Measurements from ENCODE around the gene STEAP2. TPM values are rescaled to one million over a fixed set of nuclear protein-coding genes. Genes with fewer than 3 reads are reported as not detected.

The STEAP2 gene
- total and polyA plus RNA-seq, 2 donors (not counting 3 experiments of a cell fraction or from before 2014, with no cell fraction given): 4.2 to 4.6 TPM

GRCh38 chr7:90222811-90223725, 11.5 kb downstream of the STEAP2 start:
- Histone ChIP-seq H3K4me2 (ENCODE audit: insufficient read depth, low read length) (no peak overlapping the region), H3K9me3 (replicated peaks; ENCODE audit: control insufficient read depth, insufficient read depth, low read length) (no peaks in the 10 kb centered on the region), H4K20me1 (replicated peaks; ENCODE audit: control insufficient read depth, extremely low read depth, insufficient read depth, low read length) (no peaks in the 10 kb centered on the region), H3K4me3 (replicated peaks in 1 of 3; ENCODE audit: insufficient read depth in 1 of 3, low read depth in 1 of 3, low read length in 3 of 3) (no peak overlapping the region), H3K79me2 (ENCODE audit: control insufficient read depth, insufficient read depth, low read length) (no peaks in the 10 kb centered on the region), H3K27ac (ENCODE audit: insufficient read depth, low read depth, low read length) (no peak overlapping the region), H3K36me3 (ENCODE audit: control insufficient read depth in 2 of 2, extremely low read depth in 1 of 2, insufficient read depth in 2 of 2, low read length in 2 of 2) (no peaks in the 10 kb centered on the region), H3K9ac (replicated peaks; ENCODE audit: extremely low read depth, insufficient read depth, low read length) (no peak overlapping the region), H3K27me3 (ENCODE audit: control insufficient read depth in 2 of 2, insufficient read depth in 2 of 2, low read length in 2 of 2) (no peaks in the 10 kb centered on the region), H3K4me1 (ENCODE audit: control insufficient read depth, extremely low read depth, insufficient read depth, low read length) (no peaks in the 10 kb centered on the region), H3K9me1 (replicated peaks; ENCODE audit: control insufficient read depth, extremely low read depth, insufficient read depth, low read length) (no peaks in the 10 kb centered on the region), H2AFZ (ENCODE audit: low read depth, low read length) (no peak overlapping the region)
- no peak for TF ChIP-seq CTCF (IDR thresholded peaks at IDR 0.05; ENCODE audit: extremely low read depth in 1 of 2, insufficient read depth in 1 of 2, low read depth in 1 of 2, low read length in 2 of 2)
- no peak for TF ChIP-seq POLR2A (IDR thresholded peaks at IDR 0.05; ENCODE audit: low read depth, low read length)
- TF ChIP-seq POLR2AphosphoS5 (IDR thresholded peaks at IDR 0.05; ENCODE audit: insufficient read depth, low read depth, low read length): no peak
- TF ChIP-seq FOS (IDR thresholded peaks at IDR 0.05; ENCODE audit: borderline replicate concordance, insufficient read depth, low read length): no peak
- no peak for TF ChIP-seq JUN (IDR thresholded peaks at IDR 0.05; ENCODE audit: borderline replicate concordance, insufficient read depth, insufficient read length, low read depth)
- no peak for TF ChIP-seq GATA2 (IDR thresholded peaks at IDR 0.05; ENCODE audit: insufficient read depth, insufficient read length, low read depth, low read length)
- TF ChIP-seq EZH2 (IDR thresholded peaks at IDR 0.05; ENCODE audit: borderline replicate concordance, low read depth, low read length, severe bottlenecking): no peak
- TF ChIP-seq MYC (IDR thresholded peaks at IDR 0.05; ENCODE audit: low read depth, low read length): no peak
- no peak for TF ChIP-seq MAX (IDR thresholded peaks at IDR 0.05; ENCODE audit: insufficient read depth, insufficient read length)
- dilution Hi-C loops (cut with MboI; ENCODE audit: extremely low pct_ligation_motif_present, low sequenced_read_pairs) (no loop called here), intact Hi-C loops (cut with micrococcal nuclease) (no loop called here)
- BruUV-seq (replicated peaks): no TSS peak
- POLR2A ChIA-PET: no interaction called here
- FAIRE-seq (no peak), DNase-seq (ENCODE audit: low read depth, low spot score) (no peak)
- CTCF ChIA-PET: interaction anchor here (0.9 to 1.6 kb wide), 3 partner anchors 8 to 13 kb away, joined by 3 to 7 read pairs (median 5); partner anchors contain the start of gene STEAP2
